Measurements from ENCODE around the gene PRCD. TPM values are rescaled to one million over a fixed set of nuclear protein-coding genes. Genes with fewer than 3 reads are reported as not detected.
"Not testable (repeated sequence)": the region's sequence is repeated elsewhere in the genome, so short reads cannot be mapped to it uniquely, and the experiment has no call there.

PRCD gene
- total RNA-seq, 1 experiment from 2014 or later = 2.5 TPM

DNA sequence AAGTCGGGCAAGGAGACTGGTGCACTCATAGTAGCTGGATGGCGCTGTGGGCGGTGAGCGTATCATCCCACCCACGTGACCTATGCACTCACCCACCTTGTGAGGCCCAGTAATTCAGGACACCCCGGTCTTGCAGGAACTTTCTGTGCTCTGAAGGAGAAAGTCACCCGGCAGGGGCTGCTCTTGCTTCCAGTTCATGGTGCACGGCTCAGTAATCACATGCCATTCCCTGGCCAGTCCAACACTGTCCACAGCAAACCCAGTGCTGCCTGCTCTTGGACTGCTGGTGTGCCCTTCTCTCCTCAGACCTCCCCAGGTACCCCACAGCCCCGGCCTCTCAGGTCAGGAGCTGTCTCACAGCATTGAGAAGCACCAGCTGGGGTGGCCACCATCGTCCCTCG, 22.2 kb upstream of the PRCD start:
- POLR2A ChIA-PET (ENCODE audit: unreplicated experiment) = interaction anchor here (0.6 kb wide), 1 partner anchor 22 kb away, joined by 9 read pairs; no protein-coding TSS in a partner anchor
- H3K27ac ChIP-seq (ENCODE audit: low read length) = no peak overlapping the region
- H3K4me3 ChIP-seq (ENCODE audit: low read length) = no peak overlapping the region
- no peak overlapping the region for H3K9ac ChIP-seq (ENCODE audit: low read length)
- H3K9me2 ChIP-seq (replicated peaks; ENCODE audit: low read length) = no peaks in the 10 kb centered on the region
- DNase-seq = peak; percentile 17
- ATAC-seq = peak; percentile 69
- intact Hi-C loops (cut with micrococcal nuclease) = no loop called here
- H4K20me1 ChIP-seq (ENCODE audit: low read length) = no peaks in the 10 kb centered on the region
- no peak overlapping the region for H3K4me2 ChIP-seq (ENCODE audit: low read length)
- no peaks in the 10 kb centered on the region for H3K27me3 ChIP-seq (ENCODE audit: low read length)
- CTCF ChIA-PET = interaction anchor here (0.6 to 0.7 kb wide), 2 partner anchors 41 to 152 kb away, joined by 8 to 11 read pairs; no protein-coding TSS in a partner anchor
- H3F3A ChIP-seq (ENCODE audit: low read length, unreplicated experiment) = no peaks in the 10 kb centered on the region
- no peaks in the 10 kb centered on the region for H3K36me3 ChIP-seq (ENCODE audit: low read depth, low read length)
- H3K79me2 ChIP-seq (ENCODE audit: low read length) = no peaks in the 10 kb centered on the region
- H2AFZ ChIP-seq (ENCODE audit: low read length) = no peak overlapping the region
- no peaks in the 10 kb centered on the region for H3K4me1 ChIP-seq (ENCODE audit: insufficient read depth, low read length)
- TF ChIP-seq, protein P1, sequence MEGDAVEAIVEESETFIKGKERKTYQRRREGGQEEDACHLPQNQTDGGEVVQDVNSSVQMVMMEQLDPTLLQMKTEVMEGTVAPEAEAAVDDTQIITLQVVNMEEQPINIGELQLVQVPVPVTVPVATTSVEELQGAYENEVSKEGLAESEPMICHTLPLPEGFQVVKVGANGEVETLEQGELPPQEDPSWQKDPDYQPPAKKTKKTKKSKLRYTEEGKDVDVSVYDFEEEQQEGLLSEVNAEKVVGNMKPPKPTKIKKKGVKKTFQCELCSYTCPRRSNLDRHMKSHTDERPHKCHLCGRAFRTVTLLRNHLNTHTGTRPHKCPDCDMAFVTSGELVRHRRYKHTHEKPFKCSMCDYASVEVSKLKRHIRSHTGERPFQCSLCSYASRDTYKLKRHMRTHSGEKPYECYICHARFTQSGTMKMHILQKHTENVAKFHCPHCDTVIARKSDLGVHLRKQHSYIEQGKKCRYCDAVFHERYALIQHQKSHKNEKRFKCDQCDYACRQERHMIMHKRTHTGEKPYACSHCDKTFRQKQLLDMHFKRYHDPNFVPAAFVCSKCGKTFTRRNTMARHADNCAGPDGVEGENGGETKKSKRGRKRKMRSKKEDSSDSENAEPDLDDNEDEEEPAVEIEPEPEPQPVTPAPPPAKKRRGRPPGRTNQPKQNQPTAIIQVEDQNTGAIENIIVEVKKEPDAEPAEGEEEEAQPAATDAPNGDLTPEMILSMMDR (conservative IDR thresholded peaks at IDR 0.05; ENCODE audit: low read depth, low read length) = peak; percentile 30; the same call in 1 of the 2 replicates
- TF ChIP-seq EZH2phosphoT487 (IDR thresholded peaks at IDR 0.05; ENCODE audit: borderline replicate concordance, low read length) = no peak
- no TSS peak for BruUV-seq (replicated peaks)
- no peaks in the 10 kb centered on the region for H3K9me3 ChIP-seq (ENCODE audit: low read length)

DNA sequence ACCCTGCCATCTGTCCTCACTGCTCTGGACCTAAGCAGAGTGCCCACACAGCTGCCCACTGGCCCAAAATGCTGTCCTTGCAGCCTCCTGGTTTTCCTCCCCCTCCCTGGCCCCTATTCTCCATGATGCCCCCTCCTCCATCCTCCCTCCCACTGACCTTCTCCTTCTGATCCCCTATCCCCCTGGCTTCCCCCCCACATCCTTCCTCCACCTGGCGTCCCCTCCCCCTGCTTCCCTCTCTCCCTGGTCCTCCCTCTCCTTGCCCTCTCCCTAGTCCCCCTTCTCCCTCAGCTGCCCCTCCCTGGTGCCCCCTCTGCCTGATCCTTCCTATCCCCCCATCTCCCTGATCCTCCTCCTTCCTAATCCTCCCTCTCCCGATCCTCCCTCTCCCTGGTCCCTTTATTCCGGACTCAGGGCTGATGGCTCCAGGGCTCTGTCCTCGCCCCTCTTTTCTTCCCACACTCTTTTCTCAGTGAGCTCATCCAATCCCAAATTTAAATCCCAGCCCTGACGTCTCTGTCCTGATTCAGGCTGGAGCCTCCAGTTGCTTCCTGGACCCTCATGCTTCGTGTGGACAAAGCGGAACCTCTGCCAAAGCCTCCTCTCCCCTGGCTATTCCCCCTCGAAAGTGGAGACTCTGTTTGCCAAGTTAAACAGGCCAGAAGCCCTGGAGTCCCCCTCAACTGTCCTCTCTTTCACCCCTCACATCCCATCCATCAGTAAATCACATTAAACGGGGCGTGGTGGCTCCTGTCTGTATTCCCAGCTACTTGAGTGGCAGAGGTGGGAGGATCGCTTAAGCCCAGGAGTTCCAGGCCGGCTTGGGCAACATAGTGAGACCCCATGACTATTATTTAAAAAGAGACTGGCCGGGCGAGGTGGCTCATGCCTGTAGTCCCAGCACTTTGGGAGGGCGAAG, 20.5 kb upstream of the PRCD start:
- CTCF ChIA-PET = no interaction called here
- TF ChIP-seq EZH2phosphoT487 (IDR thresholded peaks at IDR 0.05; ENCODE audit: borderline replicate concordance, low read length) (no peak), EZH2 (IDR thresholded peaks at IDR 0.05; ENCODE audit: low read length, unreplicated experiment) (no peak)
- TF ChIP-seq, protein P1 (conservative IDR thresholded peaks at IDR 0.05; ENCODE audit: low read depth, low read length) = no peak
- Histone ChIP-seq H3K27ac (ENCODE audit: low read length) (no peak overlapping the region), H3K4me3 (ENCODE audit: low read length) (no peak overlapping the region), H3K4me2 (ENCODE audit: low read length) (no peak overlapping the region), H2AFZ (ENCODE audit: low read length) (no peak overlapping the region), H3K9ac (ENCODE audit: low read length) (no peak overlapping the region), H3K4me1 (ENCODE audit: insufficient read depth, low read length) (peaks cover 10% of the 10 kb centered on the region), H3K9me2 (replicated peaks; ENCODE audit: low read length) (no peaks in the 10 kb centered on the region), H3K9me3 (ENCODE audit: low read length) (no peaks in the 10 kb centered on the region), H3K36me3 (ENCODE audit: low read depth, low read length) (no peaks in the 10 kb centered on the region), H3K79me2 (ENCODE audit: low read length) (no peaks in the 10 kb centered on the region), H3F3A (ENCODE audit: low read length, unreplicated experiment) (no peaks in the 10 kb centered on the region), H4K20me1 (ENCODE audit: low read length) (no peaks in the 10 kb centered on the region), H3K27me3 (ENCODE audit: low read length) (no peaks in the 10 kb centered on the region)
- POLR2A ChIA-PET (ENCODE audit: unreplicated experiment) = no interaction called here
- no TSS peak for BruUV-seq (replicated peaks)
- ATAC-seq (no peak), DNase-seq (no peak)
- intact Hi-C loops (cut with micrococcal nuclease) = no loop called here

DNA sequence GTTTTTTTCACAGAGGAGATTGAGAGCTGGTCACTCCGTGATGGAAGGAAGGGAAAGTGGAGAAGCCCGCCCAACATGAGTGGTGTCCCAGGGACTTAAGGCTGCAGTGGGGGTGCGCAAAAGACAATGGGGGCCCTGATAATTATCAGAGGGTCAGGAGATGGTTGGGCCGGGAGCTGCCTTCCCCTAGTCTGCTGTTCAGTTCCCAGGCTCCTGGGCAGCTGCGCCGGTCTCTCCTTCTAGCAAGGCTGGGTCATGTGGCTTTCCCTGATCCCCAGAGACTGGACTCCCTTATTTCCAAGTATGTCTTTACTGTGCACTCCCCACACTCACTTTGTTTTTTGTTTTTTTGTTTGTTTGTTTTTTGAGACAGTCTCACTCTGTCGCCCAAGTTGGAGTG, 18.6 kb upstream of the PRCD start:
- Histone ChIP-seq H4K20me1 (ENCODE audit: low read length) (no peaks in the 10 kb centered on the region), H3K9me2 (replicated peaks; ENCODE audit: low read length) (no peaks in the 10 kb centered on the region), H3K4me1 (ENCODE audit: insufficient read depth, low read length) (peaks cover 20% of the 10 kb centered on the region), H3K4me2 (ENCODE audit: low read length) (no peak overlapping the region), H3K27me3 (ENCODE audit: low read length) (no peaks in the 10 kb centered on the region), H3F3A (ENCODE audit: low read length, unreplicated experiment) (no peaks in the 10 kb centered on the region), H3K27ac (ENCODE audit: low read length) (no peak overlapping the region), H3K9me3 (ENCODE audit: low read length) (no peaks in the 10 kb centered on the region), H3K36me3 (ENCODE audit: low read depth, low read length) (no peaks in the 10 kb centered on the region), H2AFZ (ENCODE audit: low read length) (no peak overlapping the region), H3K4me3 (ENCODE audit: low read length) (no peak overlapping the region), H3K9ac (ENCODE audit: low read length) (no peak overlapping the region), H3K79me2 (ENCODE audit: low read length) (no peaks in the 10 kb centered on the region)
- intact Hi-C loops (cut with micrococcal nuclease) = no loop called here
- DNase-seq (no peak), ATAC-seq (no peak)
- no TSS peak for BruUV-seq (replicated peaks)
- CTCF ChIA-PET = interaction anchor here (0.5 kb wide), 1 partner anchor 183 kb away, joined by 3 read pairs; no protein-coding TSS in a partner anchor
- POLR2A ChIA-PET (ENCODE audit: unreplicated experiment) = no interaction called here
- TF ChIP-seq, protein P1 (conservative IDR thresholded peaks at IDR 0.05; ENCODE audit: low read depth, low read length) = no peak
- TF ChIP-seq EZH2phosphoT487 (IDR thresholded peaks at IDR 0.05; ENCODE audit: borderline replicate concordance, low read length) (no peak), EZH2 (IDR thresholded peaks at IDR 0.05; ENCODE audit: low read length, unreplicated experiment) (no peak)

DNA sequence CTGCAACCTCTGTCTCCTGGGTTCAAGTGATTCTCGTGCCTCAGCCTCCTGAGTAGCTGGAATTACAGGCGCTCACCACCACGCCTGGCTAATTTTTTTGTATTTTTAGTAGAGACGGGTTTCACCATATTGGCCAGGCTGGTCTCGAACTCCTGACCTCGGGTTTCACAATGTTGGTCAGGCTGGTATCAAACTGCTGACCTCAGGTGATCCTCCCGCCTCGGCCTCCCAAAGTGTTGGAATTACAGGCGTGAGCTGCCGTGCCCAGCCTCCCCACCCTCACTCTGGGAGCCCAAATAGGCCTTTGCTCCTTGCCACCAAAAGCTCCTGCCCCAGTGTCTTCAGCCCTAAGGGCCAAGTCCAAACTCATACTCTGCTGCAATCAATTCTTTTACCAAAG, 18.2 kb upstream of the PRCD start:
- not testable (repeated sequence) for ATAC-seq; H2AFZ ChIP-seq (ENCODE audit: low read length); H3K4me2 ChIP-seq (ENCODE audit: low read length); DNase-seq; H3K27me3 ChIP-seq (ENCODE audit: low read length); H3K9me3 ChIP-seq (ENCODE audit: low read length); BruUV-seq (replicated peaks); H3K27ac ChIP-seq (ENCODE audit: low read length); H3F3A ChIP-seq (ENCODE audit: low read length, unreplicated experiment); H3K9ac ChIP-seq (ENCODE audit: low read length); H3K9me2 ChIP-seq (replicated peaks; ENCODE audit: low read length); H3K36me3 ChIP-seq (ENCODE audit: low read depth, low read length); H3K4me3 ChIP-seq (ENCODE audit: low read length); H3K79me2 ChIP-seq (ENCODE audit: low read length); H4K20me1 ChIP-seq (ENCODE audit: low read length)
- CTCF ChIA-PET = interaction anchor here (0.5 to 0.7 kb wide), 2 partner anchors 158 to 182 kb away, joined by 3 read pairs; no protein-coding TSS in a partner anchor
- peaks cover 20% of the 10 kb centered on the region for H3K4me1 ChIP-seq (ENCODE audit: insufficient read depth, low read length)
- POLR2A ChIA-PET (ENCODE audit: unreplicated experiment) = interaction anchor here (0.6 kb wide), 1 partner anchor 37 kb away, joined by 3 read pairs; no protein-coding TSS in a partner anchor
- intact Hi-C loops (cut with micrococcal nuclease) = loop anchor here (2.0 kb wide), 3 partner anchors 71 to 193 kb away; no protein-coding TSS in a partner anchor

Measured in PC-3 (cell line).